Astrocyte (in vitro differentiated cells and primary cell): ENCODE results near the gene ELMOD1. TPM values are rescaled to one million over a fixed set of nuclear protein-coding genes. Genes with fewer than 3 reads are reported as not detected.

Experiments used
- DNase-seq: peaks from one replicate; pipeline ENCODE4 v3.0.0-alpha.2; 2010; ENCODE audit warnings: low read depth
- FAIRE-seq: peaks from 2 replicates; lab custom pipeline; 2011; peaks lifted over from hg19 to GRCh38; lab: Jason Lieb, UNC
- H2AFZ ChIP-seq: 2 replicates; pipeline ENCODE4 v1.6.0; 2012; ENCODE audit warnings: low read depth, low read length, inconsistent platforms
- H3K27ac ChIP-seq: 2 replicates; pipeline ENCODE4 v1.5.1; 2011; ENCODE audit warnings: low read depth, low read length, inconsistent platforms
- H3K27me3 ChIP-seq: 2 replicates; pipeline ENCODE4 v1.6.0; 2011; ENCODE audit warnings: low read length, inconsistent platforms; ENCODE audit not compliant: insufficient read depth
- H3K36me3 ChIP-seq: 2 replicates; pipeline ENCODE4 v1.5.1; 2011; ENCODE audit warnings: low read length, inconsistent platforms; ENCODE audit not compliant: insufficient read depth
- H3K4me1 ChIP-seq: 2 replicates; pipeline ENCODE4 v1.5.1; 2011; ENCODE audit warnings: low read length, inconsistent platforms; ENCODE audit not compliant: insufficient read depth
- H3K4me2 ChIP-seq: 2 replicates; pipeline ENCODE4 v1.6.0; 2012; ENCODE audit warnings: low read length, inconsistent platforms
- H3K4me3 ChIP-seq: 2 replicates; pipeline ENCODE4 v1.5.1; 2011; ENCODE audit warnings: low read depth, mild to moderate bottlenecking, low read length, inconsistent platforms; ENCODE audit not compliant: insufficient read depth
- H3K79me2 ChIP-seq: 2 replicates; pipeline ENCODE4 v1.6.0; 2012; ENCODE audit warnings: mild to moderate bottlenecking, low read length, inconsistent platforms; ENCODE audit not compliant: insufficient read depth
- H3K9ac ChIP-seq: 2 replicates; pipeline ENCODE4 v1.6.0; 2012; ENCODE audit warnings: mild to moderate bottlenecking, low read length, inconsistent platforms
- H3K9me3 ChIP-seq: 2 replicates; pipeline ENCODE4 v1.5.1; 2012; ENCODE audit warnings: low read depth, mild to moderate bottlenecking, low read length, inconsistent platforms; ENCODE audit not compliant: insufficient read depth
- H4K20me1 ChIP-seq: 2 replicates; pipeline ENCODE4 v1.6.0; 2012; ENCODE audit warnings: low read length, inconsistent platforms; ENCODE audit not compliant: insufficient read depth
- H3K27ac Mint-ChIP-seq: one replicate; pipeline ENCODE4 v1.8.0; 2021; ENCODE audit warnings: mild to moderate bottlenecking, mixed read lengths; ENCODE audit not compliant: unreplicated experiment
- H3K27me3 Mint-ChIP-seq: one replicate; pipeline ENCODE4 v1.8.0; 2021; ENCODE audit warnings: low read depth, mixed read lengths; ENCODE audit not compliant: unreplicated experiment
- H3K36me3 Mint-ChIP-seq: one replicate; pipeline ENCODE4 v1.8.0; 2021; ENCODE audit warnings: low read depth, mixed read lengths; ENCODE audit not compliant: unreplicated experiment
- H3K4me1 Mint-ChIP-seq: one replicate; pipeline ENCODE4 v1.8.0; 2021; ENCODE audit warnings: low read depth, mixed read lengths; ENCODE audit not compliant: unreplicated experiment
- H3K4me3 Mint-ChIP-seq: one replicate; pipeline ENCODE4 v1.8.0; 2021; ENCODE audit warnings: mild to moderate bottlenecking, moderate library complexity, mixed read lengths; ENCODE audit not compliant: unreplicated experiment
- H3K9me3 Mint-ChIP-seq: one replicate; pipeline ENCODE4 v1.8.0; 2021; ENCODE audit warnings: mild to moderate bottlenecking, mixed read lengths; ENCODE audit not compliant: unreplicated experiment
- CTCF ChIP-seq: IDR thresholded peaks from 2 replicates; pipeline ENCODE4 v1.5.1; 2011; ENCODE audit warnings: low read depth, mild to moderate bottlenecking, inconsistent platforms, low read length, moderate library complexity; ENCODE audit not compliant: insufficient read depth
- EZH2 ChIP-seq: IDR thresholded peaks from 2 replicates; pipeline ENCODE4 v1.6.1; 2012; ENCODE audit warnings: mild to moderate bottlenecking, low read length, inconsistent platforms; ENCODE audit not compliant: insufficient read depth
- total RNA-seq: library from RNA; stranded (reverse); gene quantifications from 2 replicates; pipeline ENCODE4 v1.2.1, GENCODE V29; 2021

Gene ELMOD1
- total RNA-seq, 1 donor from 2014 or later = 0.52 TPM

- Histone ChIP-seq H3K36me3 (no peaks in the 10 kb centered on the region), H3K27me3 (no peaks in the 10 kb centered on the region), H4K20me1 (no peaks in the 10 kb centered on the region), H3K79me2 (no peaks in the 10 kb centered on the region), H3K4me3 (no peak overlapping the region), H3K4me1 (peaks cover 19% of the 10 kb centered on the region), H3K27ac (no peak overlapping the region), H3K9ac (no peak overlapping the region), H3K9me3 (no peaks in the 10 kb centered on the region), H2AFZ (no peak overlapping the region), H3K4me2 (no peak overlapping the region)
- DNase-seq (peak; percentile 44), FAIRE-seq (no peak)
- H3K27me3 Mint-ChIP-seq = no peaks in the 10 kb centered on the region
- no peak overlapping the region for H3K4me3 Mint-ChIP-seq
- no peak for TF ChIP-seq CTCF
- no peak for TF ChIP-seq EZH2
- H3K9me3 Mint-ChIP-seq = peaks cover 4% of the 10 kb centered on the region
- H3K27ac Mint-ChIP-seq = peak overlapping the region; percentile 27
- peaks cover 49% of the 10 kb centered on the region for H3K4me1 Mint-ChIP-seq
- no peaks in the 10 kb centered on the region for H3K36me3 Mint-ChIP-seq
Measured at GRCh38 chr11:107706531-107706930, 115.6 kb downstream of the ELMOD1 start.

DNA sequence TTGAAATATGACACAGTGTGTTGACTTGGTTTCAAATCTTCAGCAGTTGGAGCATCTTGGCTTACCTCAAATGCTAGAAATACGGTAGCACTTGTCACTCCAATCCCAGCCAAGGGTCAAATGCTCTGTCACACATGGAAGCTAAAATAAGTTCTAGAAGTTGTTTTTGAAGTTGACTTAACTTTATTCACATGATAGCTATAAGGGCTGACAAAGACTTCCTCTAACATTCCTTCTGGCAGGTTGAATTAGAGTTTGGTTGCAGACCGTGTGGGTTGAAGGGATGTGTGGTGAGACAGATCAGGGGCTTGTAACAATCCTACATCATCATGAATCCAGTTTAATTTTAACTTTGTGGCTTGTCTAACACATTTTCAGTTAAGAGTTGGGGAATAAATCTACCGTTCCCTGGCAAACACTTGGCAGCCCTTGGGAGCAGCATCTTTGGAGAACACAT lies 116.3 kb downstream of the ELMOD1 start:
- no peak overlapping the region for H2AFZ ChIP-seq
- no peaks in the 10 kb centered on the region for H3K79me2 ChIP-seq
- H3K27ac ChIP-seq = no peak overlapping the region
- Mint-ChIP-seq H3K36me3 (no peaks in the 10 kb centered on the region), H3K27ac (peak overlapping the region; percentile 95), H3K9me3 (peaks cover 4% of the 10 kb centered on the region), H3K27me3 (no peaks in the 10 kb centered on the region), H3K4me3 (no peak overlapping the region), H3K4me1 (peaks cover 51% of the 10 kb centered on the region)
- no peak overlapping the region for H3K9ac ChIP-seq
- DNase-seq (no peak), FAIRE-seq (no peak)
- no peaks in the 10 kb centered on the region for H4K20me1 ChIP-seq
- H3K4me3 ChIP-seq = no peak overlapping the region
- peaks cover 19% of the 10 kb centered on the region for H3K4me1 ChIP-seq
- no peak overlapping the region for H3K4me2 ChIP-seq
- no peaks in the 10 kb centered on the region for H3K9me3 ChIP-seq
- H3K27me3 ChIP-seq = peaks cover 3% of the 10 kb centered on the region
- TF ChIP-seq EZH2 (no peak), CTCF (no peak)
- H3K36me3 ChIP-seq = no peaks in the 10 kb centered on the region

DNA sequence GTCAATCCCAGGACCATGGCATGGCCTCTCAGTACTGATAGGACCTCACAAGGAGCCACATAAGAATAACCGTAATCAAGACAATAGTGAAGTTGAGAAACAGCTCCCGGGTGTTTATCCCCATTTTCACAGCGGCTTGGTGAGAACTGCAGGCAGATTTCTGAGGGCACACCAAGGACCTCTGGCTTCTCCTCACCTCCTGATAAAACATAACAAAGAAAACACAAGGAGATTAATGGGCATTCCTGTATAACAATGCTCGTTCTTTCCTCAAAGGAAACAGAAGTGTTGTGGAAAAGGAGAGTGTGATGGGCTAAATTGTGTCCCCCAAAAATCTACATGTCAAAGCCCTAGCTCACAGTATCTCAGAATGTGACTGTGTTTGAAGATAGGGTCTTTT lies 116.9 kb downstream of the ELMOD1 start:
- no peak overlapping the region for H3K4me3 ChIP-seq
- H3K4me3 Mint-ChIP-seq = no peak overlapping the region
- H4K20me1 ChIP-seq = no peaks in the 10 kb centered on the region
- peaks cover 4% of the 10 kb centered on the region for H3K9me3 Mint-ChIP-seq
- peaks cover 51% of the 10 kb centered on the region for H3K4me1 Mint-ChIP-seq
- H3K27me3 Mint-ChIP-seq = no peaks in the 10 kb centered on the region
- peaks cover 6% of the 10 kb centered on the region for H3K27me3 ChIP-seq
- FAIRE-seq = no peak
- no peak overlapping the region for H2AFZ ChIP-seq
- DNase-seq = no peak
- H3K27ac Mint-ChIP-seq = peak overlapping the region; percentile 95
- H3K4me2 ChIP-seq = no peak overlapping the region
- no peaks in the 10 kb centered on the region for H3K36me3 Mint-ChIP-seq
- no peaks in the 10 kb centered on the region for H3K36me3 ChIP-seq
- H3K27ac ChIP-seq = no peak overlapping the region
- TF ChIP-seq EZH2 (no peak), CTCF (no peak)
- no peaks in the 10 kb centered on the region for H3K9me3 ChIP-seq
- H3K4me1 ChIP-seq = peaks cover 19% of the 10 kb centered on the region
- no peaks in the 10 kb centered on the region for H3K79me2 ChIP-seq
- H3K9ac ChIP-seq = no peak overlapping the region
